Fibroblast of lung (primary cell): ENCODE data around the gene AP1G2. TPM values are rescaled to one million over a fixed set of nuclear protein-coding genes. Genes with fewer than 3 reads are reported as not detected.

Experiments
- DNase-seq, 2 donors: peaks; one replicate each; pipeline versions ENCODE4 v3.0.0 to v3.0.0-alpha.2; 2010; ENCODE audit warnings: low read depth in 2 of 2
- H2AFZ ChIP-seq: 2 replicates; pipeline ENCODE4 v1.5.1; 2012; ENCODE audit warnings: low read length, control low read depth, inconsistent platforms
- H3K27ac ChIP-seq: 2 replicates; pipeline ENCODE4 v1.5.1; 2011; ENCODE audit warnings: low read length, control low read depth; ENCODE audit not compliant: insufficient read depth
- H3K27me3 ChIP-seq: 2 replicates; pipeline ENCODE4 v1.5.1; 2011; ENCODE audit warnings: mild to moderate bottlenecking, low read length; ENCODE audit not compliant: control insufficient read depth, insufficient read depth
- H3K36me3 ChIP-seq: 2 replicates; pipeline ENCODE4 v1.5.1; 2011; ENCODE audit warnings: low read length; ENCODE audit not compliant: control insufficient read depth, insufficient read depth
- H3K4me1 ChIP-seq: 2 replicates; pipeline ENCODE4 v1.5.1; 2011; ENCODE audit warnings: low read length; ENCODE audit not compliant: control insufficient read depth, insufficient read depth; ENCODE audit errors: extremely low read depth
- H3K4me2 ChIP-seq: 2 replicates; pipeline ENCODE4 v1.5.1; 2011; ENCODE audit warnings: low read length, control low read depth; ENCODE audit not compliant: insufficient read depth; ENCODE audit errors: extremely low read depth
- H3K4me3 ChIP-seq, 4 experiments: fragments of 200-600 bp in 1 of 4; sonication (generic) in 1 of 4; replicated peaks in 1 of 4; 2 replicates each; pipeline ENCODE4 v1.5.1; 2011 to 2016; ENCODE audit warnings: low read length in 4 of 4, low read depth in 3 of 4, mild to moderate bottlenecking in 3 of 4, control low read depth in 2 of 4, inconsistent platforms in 1 of 4, mixed read lengths in 1 of 4; ENCODE audit not compliant: insufficient read depth in 1 of 4; ENCODE audit errors: control extremely low read depth in 1 of 4
- H3K79me2 ChIP-seq: 2 replicates; pipeline ENCODE4 v1.5.1; 2012; ENCODE audit warnings: mild to moderate bottlenecking, low read length, inconsistent platforms; ENCODE audit not compliant: control insufficient read depth, insufficient read depth
- H3K9ac ChIP-seq: 2 replicates; pipeline ENCODE4 v1.5.1; 2011; ENCODE audit warnings: mild to moderate bottlenecking, low read length, control low read depth; ENCODE audit not compliant: insufficient read depth
- H3K9me3 ChIP-seq: 2 replicates; pipeline ENCODE4 v1.5.1; 2012; ENCODE audit warnings: low read depth, low read length; ENCODE audit not compliant: control insufficient read depth, insufficient read depth
- H4K20me1 ChIP-seq: 2 replicates; pipeline ENCODE4 v1.5.1; 2011; ENCODE audit warnings: low read length; ENCODE audit not compliant: control insufficient read depth, insufficient read depth; ENCODE audit errors: extremely low read depth
- EZH2 ChIP-seq: IDR thresholded peaks from 2 replicates; pipeline ENCODE4 v1.5.1; 2012; ENCODE audit warnings: low read length, control low read depth, mild to moderate bottlenecking; ENCODE audit errors: missing control alignments
- polyA plus RNA-seq, 2 donors: library from polyadenylated mRNA; depleted of rRNA in 1 of 2; stranded (reverse) in 1 of 2; unstranded in 1 of 2; fragments of >200 nt; gene quantifications; 2 replicates each; pipeline ENCODE4 v1.2.1, GENCODE V29; 2011 to 2012; ENCODE audit warnings: missing spikeins in 1 of 2
- total RNA-seq: library from RNA; depleted of rRNA; stranded (reverse); fragments of >200 nt; gene quantifications from 2 replicates; pipeline ENCODE4 v1.2.1, GENCODE V29; 2014
- TF ChIP-seq, protein P1 (sequence below), 2 donors: IDR thresholded peaks in 1 of 2; conservative IDR thresholded peaks in 1 of 2; 1 replicate in 1 of 2; 2 replicates in 1 of 2; pipeline ENCODE4 v1.5.1; 2011 to 2012; ENCODE audit warnings: low read length in 2 of 2, control low read depth in 1 of 2, inconsistent platforms in 1 of 2, low read depth in 1 of 2, mild to moderate bottlenecking in 1 of 2

AP1G2 gene
- total and polyA plus RNA-seq, 2 donors (not counting 1 experiment from before 2014, with no cell fraction given), result 7.9 to 9.2 TPM

- no peak for DNase-seq
- no peak for TF ChIP-seq EZH2
- TF ChIP-seq, protein P1, sequence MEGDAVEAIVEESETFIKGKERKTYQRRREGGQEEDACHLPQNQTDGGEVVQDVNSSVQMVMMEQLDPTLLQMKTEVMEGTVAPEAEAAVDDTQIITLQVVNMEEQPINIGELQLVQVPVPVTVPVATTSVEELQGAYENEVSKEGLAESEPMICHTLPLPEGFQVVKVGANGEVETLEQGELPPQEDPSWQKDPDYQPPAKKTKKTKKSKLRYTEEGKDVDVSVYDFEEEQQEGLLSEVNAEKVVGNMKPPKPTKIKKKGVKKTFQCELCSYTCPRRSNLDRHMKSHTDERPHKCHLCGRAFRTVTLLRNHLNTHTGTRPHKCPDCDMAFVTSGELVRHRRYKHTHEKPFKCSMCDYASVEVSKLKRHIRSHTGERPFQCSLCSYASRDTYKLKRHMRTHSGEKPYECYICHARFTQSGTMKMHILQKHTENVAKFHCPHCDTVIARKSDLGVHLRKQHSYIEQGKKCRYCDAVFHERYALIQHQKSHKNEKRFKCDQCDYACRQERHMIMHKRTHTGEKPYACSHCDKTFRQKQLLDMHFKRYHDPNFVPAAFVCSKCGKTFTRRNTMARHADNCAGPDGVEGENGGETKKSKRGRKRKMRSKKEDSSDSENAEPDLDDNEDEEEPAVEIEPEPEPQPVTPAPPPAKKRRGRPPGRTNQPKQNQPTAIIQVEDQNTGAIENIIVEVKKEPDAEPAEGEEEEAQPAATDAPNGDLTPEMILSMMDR (conservative IDR thresholded peaks at IDR 0.05 in 1 of 2, IDR thresholded peaks at IDR 0.05 in 1 of 2; ENCODE audit: low read depth in 1 of 2, low read length in 2 of 2), result no peak
- H3K4me3 ChIP-seq, result peak overlapping the region; percentile 67 to 96 (median 93)
- no peaks in the 10 kb centered on the region for H3K9me3 ChIP-seq
- H2AFZ ChIP-seq, result peak overlapping the region; percentile 85
- no peaks in the 10 kb centered on the region for H4K20me1 ChIP-seq
- H3K27ac ChIP-seq, result peak overlapping the region; percentile 79
- peak overlapping the region; percentile 73 for H3K9ac ChIP-seq
- H3K27me3 ChIP-seq, result peaks cover under 1% of the 10 kb centered on the region
- H3K79me2 ChIP-seq, result peaks cover 7% of the 10 kb centered on the region
- H3K36me3 ChIP-seq, result no peaks in the 10 kb centered on the region
- H3K4me2 ChIP-seq, result peak overlapping the region; percentile 82
- peaks cover 4% of the 10 kb centered on the region for H3K4me1 ChIP-seq
Measured at GRCh38 chr14:23555533-23555881, 12.1 kb downstream of the AP1G2 start.

DNA sequence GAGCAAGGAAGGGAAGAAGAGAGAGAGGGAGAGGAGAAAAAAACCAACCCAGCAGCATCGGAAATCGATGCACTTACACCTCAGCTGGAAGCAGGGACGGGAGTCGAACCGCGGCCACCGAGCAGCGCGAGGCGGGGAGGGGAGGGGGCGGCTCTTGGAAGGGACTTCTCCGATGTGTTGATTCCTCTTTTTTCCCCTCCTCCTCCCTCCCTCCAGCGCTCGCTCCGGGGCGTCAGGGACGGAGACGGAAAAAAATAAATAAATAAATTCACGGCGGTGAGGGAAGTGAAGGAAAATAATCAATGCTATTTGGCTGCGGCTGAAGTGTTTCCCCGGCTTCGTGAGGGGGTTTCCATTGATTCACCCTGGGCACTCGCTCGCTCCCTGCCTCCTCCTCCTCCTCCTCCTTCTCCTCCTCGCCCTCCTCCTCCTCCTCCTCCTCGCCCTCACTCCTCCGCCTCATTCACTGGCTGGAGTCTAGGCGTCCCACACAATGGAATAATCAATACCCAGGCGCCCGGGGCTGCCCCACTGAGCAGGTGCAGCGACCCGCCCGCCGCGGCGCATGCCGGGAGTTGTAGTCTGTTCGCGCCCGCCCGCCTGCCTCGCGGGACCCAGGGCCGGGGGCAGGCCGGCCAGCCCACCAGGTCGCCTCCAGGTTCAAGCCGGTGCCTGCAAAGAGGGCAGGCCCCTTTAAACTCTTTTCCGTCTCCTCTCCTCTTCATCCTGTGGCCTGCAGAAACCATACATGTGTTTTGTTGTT is 16.1 kb downstream of the AP1G2 start, which contains the start of gene ZFHX2:
TSS of gene ZFHX2 (minus strand) at position 500 of the 763 bp plus-strand sequence. CDS start 16,440 bp downstream, outside the sequence.
- H3K9me3 ChIP-seq, result no peaks in the 10 kb centered on the region
- H3K27me3 ChIP-seq, result peaks cover 14% of the 10 kb centered on the region
- peak; percentile 40 to 58 for DNase-seq
- peaks cover 3% of the 10 kb centered on the region for H3K79me2 ChIP-seq
- H3K36me3 ChIP-seq, result no peaks in the 10 kb centered on the region
- peaks cover 4% of the 10 kb centered on the region for H3K4me1 ChIP-seq
- no peaks in the 10 kb centered on the region for H4K20me1 ChIP-seq
- peak within 1 kb of the TSS; percentile 81 for H2AFZ ChIP-seq
- H3K4me3 ChIP-seq, result peak within 1 kb of the TSS; percentile 61 to 74 (median 67)
- TF ChIP-seq, protein P1 (conservative IDR thresholded peaks at IDR 0.05 in 1 of 2, IDR thresholded peaks at IDR 0.05 in 1 of 2; ENCODE audit: low read depth in 1 of 2, low read length in 2 of 2), result no peak
- peak; percentile 31 for TF ChIP-seq EZH2
- H3K27ac ChIP-seq, result no peak within 1 kb of the TSS
- H3K4me2 ChIP-seq, result peak within 1 kb of the TSS; percentile 88
- H3K9ac ChIP-seq, result peak within 1 kb of the TSS; percentile 53

GRCh38 chr14:23550812-23551265 is 16.8 kb downstream of the AP1G2 start:
- no peak overlapping the region for H3K27ac ChIP-seq
- H3K9ac ChIP-seq, result peak overlapping the region; percentile 53
- H3K27me3 ChIP-seq, result peaks cover 14% of the 10 kb centered on the region
- H2AFZ ChIP-seq, result peak overlapping the region; percentile 75
- H4K20me1 ChIP-seq, result no peaks in the 10 kb centered on the region
- H3K4me2 ChIP-seq, result peak overlapping the region; percentile 88
- no peaks in the 10 kb centered on the region for H3K9me3 ChIP-seq
- TF ChIP-seq, protein P1 (conservative IDR thresholded peaks at IDR 0.05 in 1 of 2, IDR thresholded peaks at IDR 0.05 in 1 of 2; ENCODE audit: low read depth in 1 of 2, low read length in 2 of 2), result no peak
- TF ChIP-seq EZH2, result no peak
- no peak for DNase-seq
- H3K4me3 ChIP-seq, result peak overlapping the region; percentile 61 to 74 (median 67)
- no peaks in the 10 kb centered on the region for H3K79me2 ChIP-seq
- H3K4me1 ChIP-seq, result peaks cover 4% of the 10 kb centered on the region
- H3K36me3 ChIP-seq, result no peaks in the 10 kb centered on the region
